ENCODE data around the gene ETFA.

GRCh38 chr15:76342058-76342381 is 30.8 kb upstream of the ETFA start:
- TF ChIP-seq CTCF (IDR thresholded peaks at IDR 0.05) (no peak), POLR2A (IDR thresholded peaks at IDR 0.05) (no peak)

Data from prostate gland (tissue), 2 donors.